ENCODE results near the gene TBC1D2B. TPM values are rescaled to one million over a fixed set of nuclear protein-coding genes. Genes with fewer than 3 reads are reported as not detected.

TBC1D2B gene
- total RNA-seq, 1 donor from 2014 or later, result 69.8 TPM

GRCh38 chr15:78016860-78017259 is 60.7 kb downstream of the TBC1D2B start:
- intact Hi-C loops (cut with DNase I), result no loop called here
- Histone ChIP-seq H3K4me1 (peaks cover 25% of the 10 kb centered on the region), H3K27ac (peak overlapping the region; percentile 7), H3K9me3 (no peaks in the 10 kb centered on the region), H3K36me3 (peaks cover 78% of the 10 kb centered on the region), H3K4me3 (no peak overlapping the region), H3K27me3 (ENCODE audit: low read depth) (no peaks in the 10 kb centered on the region)
- ATAC-seq, result no peak
- TF ChIP-seq CTCF (IDR thresholded peaks at IDR 0.05), result no peak
- no peak for DNase-seq

GRCh38 chr15:78012643-78013077 is 64.9 kb downstream of the TBC1D2B start:
- intact Hi-C loops (cut with DNase I), result no loop called here
- peaks cover 100% of the 10 kb centered on the region for H3K36me3 ChIP-seq
- ATAC-seq, result peak; percentile 90 to 91

GRCh38 chr15:78010067-78010466 is 67.4 kb downstream of the TBC1D2B start:
- Histone ChIP-seq H3K4me1 (peaks cover 62% of the 10 kb centered on the region), H3K27ac (no peak overlapping the region), H3K27me3 (ENCODE audit: low read depth) (no peaks in the 10 kb centered on the region), H3K36me3 (peaks cover 94% of the 10 kb centered on the region), H3K9me3 (no peaks in the 10 kb centered on the region), H3K4me3 (no peak overlapping the region)
- ATAC-seq, result no peak
- DNase-seq, result no peak
- TF ChIP-seq CTCF (IDR thresholded peaks at IDR 0.05), result no peak
- intact Hi-C loops (cut with DNase I), result no loop called here

More at GRCh38 chr15:78012643-78013077, 64.9 kb downstream of the TBC1D2B start:
- no peaks in the 10 kb centered on the region for H3K9me3 ChIP-seq
- peak; percentile 77 for DNase-seq
- H3K4me1 ChIP-seq, result peaks cover 37% of the 10 kb centered on the region
- H3K27ac ChIP-seq, result peak overlapping the region; percentile 80
- no peak for TF ChIP-seq CTCF (IDR thresholded peaks at IDR 0.05)
- no peaks in the 10 kb centered on the region for H3K27me3 ChIP-seq (ENCODE audit: low read depth)
- H3K4me3 ChIP-seq, result no peak overlapping the region

GRCh38 chr15:78007964-78008886 is 69.3 kb downstream of the TBC1D2B start:
- peak; percentile 31 to 42 for ATAC-seq
- intact Hi-C loops (cut with DNase I), result no loop called here

More at GRCh38 chr15:78007964-78008886, 69.3 kb downstream of the TBC1D2B start:
- no peaks in the 10 kb centered on the region for H3K27me3 ChIP-seq (ENCODE audit: low read depth)
- H3K4me3 ChIP-seq, result no peak overlapping the region
- no peaks in the 10 kb centered on the region for H3K9me3 ChIP-seq
- peak; percentile 70 for DNase-seq
- peak overlapping the region; percentile 54 for H3K27ac ChIP-seq
- peaks cover 78% of the 10 kb centered on the region for H3K4me1 ChIP-seq
- peaks cover 87% of the 10 kb centered on the region for H3K36me3 ChIP-seq
- TF ChIP-seq CTCF (IDR thresholded peaks at IDR 0.05), result no peak
